ENCODE measurements around the gene TTC23. TPM values are rescaled to one million over a fixed set of nuclear protein-coding genes. Genes with fewer than 3 reads are reported as not detected.

The TTC23 gene
- total RNA-seq (2021) (17.8 to 19.8 TPM (median 18.0 TPM) in 3 replicates), Bru-seq, nascent RNA (percentile 70 among the genes with signal in this experiment)
- long read RNA-seq, experiment 1, partial matches to known transcripts: 8 of 47 reads
- long read RNA-seq, experiment 1, other reads (novel, unspliced or antisense): 39 of 47 reads
- long read RNA-seq, experiment 2, partial matches to known transcripts: 5 of 31 reads
- long read RNA-seq, experiment 2, other reads (novel, unspliced or antisense): 25 of 31 reads
- long read RNA-seq, experiment 3, partial matches to known transcripts: 1 of 4 reads
- long read RNA-seq, experiment 3, other reads (novel, unspliced or antisense): 2 of 4 reads

GRCh38 chr15:99249270-99249841, at the start of gene TTC23:
Gene TTC23 (minus strand): TSS chr15:99249581. CDS start chr15:99228712, 20,869 bp downstream.
- Mint-ChIP-seq H3K27ac (peak within 1 kb of the TSS; percentile 97; the same call in 1 of the 2 replicates), H3K4me3 (no peak within 1 kb of the TSS), H3K36me3 (no peaks in the 10 kb centered on the region), H3K27me3 (ENCODE audit: low read depth) (no peaks in the 10 kb centered on the region), H3K4me1 (peaks cover 25% of the 10 kb centered on the region), H3K9me3 (no peaks in the 10 kb centered on the region)
- ChIA-PET POLR2A (no interaction called here), CTCF (interaction anchor here (0.5 kb wide), 1 partner anchor 14 kb away, joined by 4 read pairs; no protein-coding TSS in a partner anchor)
- DNase-seq (ENCODE audit: low spot score) (no peak), ATAC-seq (peak; percentile 20)
- TF ChIP-seq NFYB (CRISPR knock-in tag; conservative IDR thresholded peaks at IDR 0.05; ENCODE audit: low read depth) (peak; percentile 51), MYBL2 (CRISPR knock-in tag; IDR thresholded peaks at IDR 0.05) (no peak), SP1 (CRISPR knock-in tag; conservative IDR thresholded peaks at IDR 0.05) (0 out of 2 replicates have a peak, but pooled peaks have one; percentile 24)

- TF ChIP-seq HMGA2 (CRISPR knock-in tag; IDR thresholded peaks at IDR 0.05) (no peak), ZNF532 (CRISPR knock-in tag; IDR thresholded peaks at IDR 0.05; ENCODE audit: borderline replicate concordance) (no peak), NR2C2 (CRISPR knock-in tag; IDR thresholded peaks at IDR 0.05) (no peak)
- H3K4me3 Mint-ChIP-seq: no peak overlapping the region
- DNase-seq (ENCODE audit: low spot score) (no peak), ATAC-seq (no peak)
- no peaks in the 10 kb centered on the region for H3K27me3 Mint-ChIP-seq (ENCODE audit: low read depth)
- peaks cover 16% of the 10 kb centered on the region for H3K9me3 Mint-ChIP-seq
- POLR2A ChIA-PET: interaction anchor here (0.6 kb wide), 1 partner anchor 82 kb away, joined by 3 read pairs; no protein-coding TSS in a partner anchor
- peaks cover 20% of the 10 kb centered on the region for H3K36me3 Mint-ChIP-seq
- H3K4me1 Mint-ChIP-seq: peaks cover 19% of the 10 kb centered on the region
- peak overlapping the region; percentile 34; the same call in 1 of the 2 replicates for H3K27ac Mint-ChIP-seq
- CTCF ChIA-PET: interaction anchor here (0.6 to 1.4 kb wide), 2 partner anchors 15 to 408 kb away, joined by 3 to 4 read pairs; no protein-coding TSS in a partner anchor
Measured at GRCh38 chr15:99296386-99296785, 47.0 kb upstream of the TTC23 start.

- ChIA-PET CTCF (interaction anchor here (1.4 kb wide), 1 partner anchor 409 kb away, joined by 4 read pairs; no protein-coding TSS in a partner anchor), POLR2A (no interaction called here)
- DNase-seq (ENCODE audit: low spot score) (no peak), ATAC-seq (peak; percentile 38)
- H3K4me1 Mint-ChIP-seq: peaks cover 19% of the 10 kb centered on the region
- peaks cover 16% of the 10 kb centered on the region for H3K9me3 Mint-ChIP-seq
- H3K36me3 Mint-ChIP-seq: peaks cover 24% of the 10 kb centered on the region
- H3K27me3 Mint-ChIP-seq (ENCODE audit: low read depth): no peaks in the 10 kb centered on the region
- TF ChIP-seq ATF1 (CRISPR knock-in tag; IDR thresholded peaks at IDR 0.05): no peak
- no peak for TF ChIP-seq IRF2 (CRISPR knock-in tag; IDR thresholded peaks at IDR 0.05; ENCODE audit: borderline replicate concordance, low read depth)
- no peak for TF ChIP-seq ZNF671 (CRISPR knock-in tag; IDR thresholded peaks at IDR 0.05)
- no peak for TF ChIP-seq FOXK1 (CRISPR knock-in tag; IDR thresholded peaks at IDR 0.05)
- H3K4me3 Mint-ChIP-seq: no peak overlapping the region
- H3K27ac Mint-ChIP-seq: peak overlapping the region; percentile 34
Measured at GRCh38 chr15:99295840-99296239, 46.5 kb upstream of the TTC23 start.

GRCh38 chr15:99291643-99292042, 42.3 kb upstream of the TTC23 start:
- ATAC-seq: no peak
- H3K36me3 Mint-ChIP-seq: peaks cover 24% of the 10 kb centered on the region
- CTCF ChIA-PET: no interaction called here
- TF ChIP-seq ERG (CRISPR knock-in tag; IDR thresholded peaks at IDR 0.05) (no peak), MLX (CRISPR knock-in tag; IDR thresholded peaks at IDR 0.05) (no peak), AR (CRISPR knock-in tag; IDR thresholded peaks at IDR 0.05) (no peak), SMAD4 (CRISPR knock-in tag; IDR thresholded peaks at IDR 0.05) (no peak)
- TF ChIP-seq, protein P1, sequence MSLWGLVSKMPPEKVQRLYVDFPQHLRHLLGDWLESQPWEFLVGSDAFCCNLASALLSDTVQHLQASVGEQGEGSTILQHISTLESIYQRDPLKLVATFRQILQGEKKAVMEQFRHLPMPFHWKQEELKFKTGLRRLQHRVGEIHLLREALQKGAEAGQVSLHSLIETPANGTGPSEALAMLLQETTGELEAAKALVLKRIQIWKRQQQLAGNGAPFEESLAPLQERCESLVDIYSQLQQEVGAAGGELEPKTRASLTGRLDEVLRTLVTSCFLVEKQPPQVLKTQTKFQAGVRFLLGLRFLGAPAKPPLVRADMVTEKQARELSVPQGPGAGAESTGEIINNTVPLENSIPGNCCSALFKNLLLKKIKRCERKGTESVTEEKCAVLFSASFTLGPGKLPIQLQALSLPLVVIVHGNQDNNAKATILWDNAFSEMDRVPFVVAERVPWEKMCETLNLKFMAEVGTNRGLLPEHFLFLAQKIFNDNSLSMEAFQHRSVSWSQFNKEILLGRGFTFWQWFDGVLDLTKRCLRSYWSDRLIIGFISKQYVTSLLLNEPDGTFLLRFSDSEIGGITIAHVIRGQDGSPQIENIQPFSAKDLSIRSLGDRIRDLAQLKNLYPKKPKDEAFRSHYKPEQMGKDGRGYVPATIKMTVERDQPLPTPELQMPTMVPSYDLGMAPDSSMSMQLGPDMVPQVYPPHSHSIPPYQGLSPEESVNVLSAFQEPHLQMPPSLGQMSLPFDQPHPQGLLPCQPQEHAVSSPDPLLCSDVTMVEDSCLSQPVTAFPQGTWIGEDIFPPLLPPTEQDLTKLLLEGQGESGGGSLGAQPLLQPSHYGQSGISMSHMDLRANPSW (CRISPR knock-in tag; conservative IDR thresholded peaks at IDR 0.05; ENCODE audit: low read depth): no peak

More at GRCh38 chr15:99291643-99292042, 42.3 kb upstream of the TTC23 start:
- H3K27me3 Mint-ChIP-seq (ENCODE audit: low read depth): no peaks in the 10 kb centered on the region
- DNase-seq (ENCODE audit: low spot score): no peak
- H3K4me1 Mint-ChIP-seq: peaks cover 19% of the 10 kb centered on the region
- H3K27ac Mint-ChIP-seq: no peak overlapping the region
- POLR2A ChIA-PET: no interaction called here
- no peak overlapping the region for H3K4me3 Mint-ChIP-seq
- H3K9me3 Mint-ChIP-seq: peaks cover 16% of the 10 kb centered on the region

Data from WTC11 (cell line).